Gastrocnemius medialis (tissue), 4 donors: ENCODE data around the gene SALL3.

Experiments used
- POLR2A ChIP-seq, 2 donors: fragments of 450-650 bp; IDR thresholded peaks; one replicate each; pipeline ENCODE4 v1.6.1; 2017; ENCODE audit warnings: antibody characterized with exemption in 2 of 2, mild to moderate bottlenecking in 2 of 2, moderate library complexity in 2 of 2
- TF ChIP-seq, protein P1 (sequence below), 5 experiments: fragments of 450-650 bp in 3 of 5; fragments of 200-600 bp in 2 of 5; sonication (generic) in 2 of 5; IDR thresholded peaks in 4 of 5; conservative IDR thresholded peaks in 1 of 5; 1 replicate in 4 of 5; 2 replicates in 1 of 5; pipeline ENCODE4 v1.5.1; 2016 to 2019; ENCODE audit warnings: antibody characterized with exemption in 5 of 5, mild to moderate bottlenecking in 3 of 5, moderate library complexity in 3 of 5

DNA sequence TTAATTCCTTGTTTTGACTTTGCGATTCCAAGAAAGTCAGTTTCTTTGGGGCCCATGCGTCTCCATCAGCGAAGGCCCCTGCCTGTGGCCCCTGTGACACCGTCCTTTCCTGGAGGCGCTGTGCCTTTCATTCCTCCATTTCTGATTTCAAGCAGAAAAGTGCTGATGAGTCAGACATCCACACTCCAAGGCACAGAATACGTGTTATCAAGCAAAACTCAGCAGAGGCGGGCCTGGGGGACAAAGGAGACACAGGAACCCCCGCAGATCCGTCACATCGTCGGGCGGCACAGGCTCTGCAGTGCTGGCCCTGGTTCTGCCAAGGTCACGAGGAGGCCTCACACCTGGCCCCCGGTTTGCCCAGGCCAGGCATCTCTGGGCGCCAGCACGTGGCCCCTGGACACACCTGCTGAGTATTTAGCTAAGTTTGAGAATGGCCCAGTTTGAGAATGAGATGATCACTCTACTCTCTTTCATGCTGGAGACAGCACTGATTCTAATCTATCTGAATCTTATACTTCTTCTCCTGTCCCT is 7.2 kb upstream of the SALL3 start:
- TF ChIP-seq, protein P1, sequence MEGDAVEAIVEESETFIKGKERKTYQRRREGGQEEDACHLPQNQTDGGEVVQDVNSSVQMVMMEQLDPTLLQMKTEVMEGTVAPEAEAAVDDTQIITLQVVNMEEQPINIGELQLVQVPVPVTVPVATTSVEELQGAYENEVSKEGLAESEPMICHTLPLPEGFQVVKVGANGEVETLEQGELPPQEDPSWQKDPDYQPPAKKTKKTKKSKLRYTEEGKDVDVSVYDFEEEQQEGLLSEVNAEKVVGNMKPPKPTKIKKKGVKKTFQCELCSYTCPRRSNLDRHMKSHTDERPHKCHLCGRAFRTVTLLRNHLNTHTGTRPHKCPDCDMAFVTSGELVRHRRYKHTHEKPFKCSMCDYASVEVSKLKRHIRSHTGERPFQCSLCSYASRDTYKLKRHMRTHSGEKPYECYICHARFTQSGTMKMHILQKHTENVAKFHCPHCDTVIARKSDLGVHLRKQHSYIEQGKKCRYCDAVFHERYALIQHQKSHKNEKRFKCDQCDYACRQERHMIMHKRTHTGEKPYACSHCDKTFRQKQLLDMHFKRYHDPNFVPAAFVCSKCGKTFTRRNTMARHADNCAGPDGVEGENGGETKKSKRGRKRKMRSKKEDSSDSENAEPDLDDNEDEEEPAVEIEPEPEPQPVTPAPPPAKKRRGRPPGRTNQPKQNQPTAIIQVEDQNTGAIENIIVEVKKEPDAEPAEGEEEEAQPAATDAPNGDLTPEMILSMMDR (IDR thresholded peaks at IDR 0.05 in 4 of 5, conservative IDR thresholded peaks at IDR 0.05 in 1 of 5) = no peak
- no peak for TF ChIP-seq POLR2A (IDR thresholded peaks at IDR 0.05)
